CD4-positive, alpha-beta T cell (primary cell): ENCODE measurements around the gene MSANTD1. TPM values are rescaled to one million over a fixed set of nuclear protein-coding genes. Genes with fewer than 3 reads are reported as not detected.

Experiments used
- ATAC-seq: fragments of 200-7000 bp; cut with Tn5 transposase; one replicate; pipeline ENCODE4 v1.10.0; 2022; ENCODE audit warnings: mild to moderate bottlenecking; ENCODE audit not compliant: poor library complexity
- CTCF ChIA-PET: fragments of 350-600 bp; sonication (Branson Sonifier 250); formaldehyde crosslinking; loops from one replicate; lab custom pipeline; 2021; ENCODE audit warnings: antibody characterized with exemption, inconsistent platforms; lab: Charles Lee
- POLR2A ChIA-PET: fragments of 350-600 bp; sonication (Branson Sonifier 250); formaldehyde crosslinking; loops from one replicate; lab custom pipeline; 2021; ENCODE audit warnings: antibody characterized with exemption, inconsistent platforms; lab: Charles Lee
- DNase-seq, 14 experiments: peaks; one replicate each; pipeline ENCODE4 v3.0.0-alpha.2; 2013 to 2020; ENCODE audit warnings: mixed read lengths in 2 of 14
- H3K27ac ChIP-seq, 2 donors: one replicate each; pipeline versions ENCODE4 v1.5.1 to v1.7.0; 2013; ENCODE audit warnings: low read length in 2 of 2, low read depth in 1 of 2, mild to moderate bottlenecking in 1 of 2
- H3K27me3 ChIP-seq, 2 experiments: 1 replicate in 1 of 2; 2 replicates in 1 of 2; pipeline versions ENCODE4 v1.6.1 to v1.7.0; 2013; ENCODE audit warnings: low read length in 2 of 2, control low read depth in 1 of 2, mild to moderate bottlenecking in 1 of 2, moderate library complexity in 1 of 2; ENCODE audit not compliant: insufficient read depth in 2 of 2, control insufficient read depth in 1 of 2
- H3K36me3 ChIP-seq: one replicate; pipeline ENCODE4 v1.6.1; 2013; ENCODE audit warnings: low read length, control low read depth; ENCODE audit not compliant: insufficient read depth
- H3K4me1 ChIP-seq: one replicate; pipeline ENCODE4 v1.6.1; 2013; ENCODE audit warnings: low read length, control low read depth; ENCODE audit not compliant: insufficient read depth
- H3K4me3 ChIP-seq: one replicate; pipeline ENCODE4 v1.5.1; 2013; ENCODE audit warnings: mild to moderate bottlenecking, low read length, moderate library complexity
- H3K9me3 ChIP-seq, 2 experiments: 1 replicate in 1 of 2; 2 replicates in 1 of 2; pipeline versions ENCODE4 v1.6.1 to v1.7.0; 2013; ENCODE audit warnings: low read length in 2 of 2, mild to moderate bottlenecking in 2 of 2, control low read depth in 1 of 2, moderate library complexity in 1 of 2; ENCODE audit not compliant: control insufficient read depth in 1 of 2, insufficient read depth in 1 of 2
- H3K27ac Mint-ChIP-seq: one replicate; pipeline ENCODE4 v1.8.0; 2020; ENCODE audit warnings: mixed read lengths
- H3K27me3 Mint-ChIP-seq: one replicate; pipeline ENCODE4 v1.8.0; 2021; ENCODE audit warnings: mixed read lengths
- H3K36me3 Mint-ChIP-seq: one replicate; pipeline ENCODE4 v1.8.0; 2021; ENCODE audit warnings: low read depth, mixed read lengths
- H3K4me1 Mint-ChIP-seq: one replicate; pipeline ENCODE4 v1.8.0; 2021; ENCODE audit warnings: low read depth, mixed read lengths
- H3K4me3 Mint-ChIP-seq: one replicate; pipeline ENCODE4 v1.8.0; 2020; ENCODE audit warnings: mild to moderate bottlenecking, mixed read lengths
- H3K9me3 Mint-ChIP-seq: one replicate; pipeline ENCODE4 v1.8.0; 2020; ENCODE audit warnings: mixed read lengths
- intact Hi-C, 2 experiments: fragments of 100-400 bp; cut with DNase I in 1 of 2; cut with micrococcal nuclease in 1 of 2; formaldehyde crosslinking; loops; one replicate each; pipeline versions ENCODE4 v1.15.1 to v1.9.0; 2023 to 2025; cut with DNase I, micrococcal nuclease
- total RNA-seq, 174 experiments: library from RNA in 2 of 174; stranded (reverse) in 2 of 174; gene quantifications; one replicate each; pipeline ENCODE4 v1.2.3 and lab custom pipeline; 2021 to 2026
- TF ChIP-seq, protein P1 (sequence below): fragments of 200-600 bp; IDR thresholded peaks from one replicate; pipeline ENCODE4 v1.8.0; 2022; ENCODE audit warnings: antibody characterized with exemption, mild to moderate bottlenecking

The MSANTD1 gene
- total RNA-seq, 2 experiments from 2014 or later: 0.67 to 0.74 TPM

DNA sequence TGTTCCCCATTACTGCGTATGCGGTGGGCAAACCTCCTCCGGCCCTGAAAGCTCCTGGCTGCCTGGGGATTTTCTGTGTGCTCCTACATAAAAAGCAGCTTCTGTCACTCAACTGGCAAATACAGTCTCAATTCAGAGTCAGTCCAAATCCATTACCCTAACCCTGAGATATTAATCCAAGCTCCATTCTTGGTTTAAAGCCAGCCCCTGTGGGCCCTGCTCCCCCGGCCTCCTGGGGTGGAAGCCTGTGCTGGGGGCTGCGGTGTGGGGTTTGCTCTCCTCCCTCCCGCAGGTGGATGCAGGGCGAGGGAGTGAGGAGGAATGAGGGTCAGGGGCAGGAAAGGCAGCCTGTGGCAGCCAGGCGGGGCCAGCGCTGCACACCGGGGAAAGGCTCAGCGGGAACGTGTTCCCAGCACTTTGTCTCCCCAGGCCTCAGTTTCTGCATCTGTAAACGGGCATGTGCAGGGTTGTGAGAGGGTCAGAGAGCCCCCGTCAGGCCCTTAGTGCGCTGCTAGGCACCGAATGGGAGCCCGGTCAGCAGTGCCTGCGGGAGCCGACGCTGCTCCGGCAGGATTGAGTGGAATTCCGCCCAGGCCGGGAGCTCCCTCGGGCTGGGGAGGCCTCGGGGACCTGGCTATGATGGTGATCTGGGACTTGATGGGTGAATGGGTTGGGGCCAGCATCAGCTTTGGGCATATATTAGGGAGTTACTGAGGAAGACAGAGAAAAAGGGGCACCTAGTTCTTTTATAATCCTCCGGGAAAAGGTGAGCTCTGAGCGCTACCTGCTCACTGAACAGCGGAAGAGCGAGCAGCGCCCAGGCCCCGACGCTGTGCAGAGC, 37.6 kb downstream of the MSANTD1 start:
- no peak overlapping the region for H3K27ac ChIP-seq
- TF ChIP-seq, protein P1, sequence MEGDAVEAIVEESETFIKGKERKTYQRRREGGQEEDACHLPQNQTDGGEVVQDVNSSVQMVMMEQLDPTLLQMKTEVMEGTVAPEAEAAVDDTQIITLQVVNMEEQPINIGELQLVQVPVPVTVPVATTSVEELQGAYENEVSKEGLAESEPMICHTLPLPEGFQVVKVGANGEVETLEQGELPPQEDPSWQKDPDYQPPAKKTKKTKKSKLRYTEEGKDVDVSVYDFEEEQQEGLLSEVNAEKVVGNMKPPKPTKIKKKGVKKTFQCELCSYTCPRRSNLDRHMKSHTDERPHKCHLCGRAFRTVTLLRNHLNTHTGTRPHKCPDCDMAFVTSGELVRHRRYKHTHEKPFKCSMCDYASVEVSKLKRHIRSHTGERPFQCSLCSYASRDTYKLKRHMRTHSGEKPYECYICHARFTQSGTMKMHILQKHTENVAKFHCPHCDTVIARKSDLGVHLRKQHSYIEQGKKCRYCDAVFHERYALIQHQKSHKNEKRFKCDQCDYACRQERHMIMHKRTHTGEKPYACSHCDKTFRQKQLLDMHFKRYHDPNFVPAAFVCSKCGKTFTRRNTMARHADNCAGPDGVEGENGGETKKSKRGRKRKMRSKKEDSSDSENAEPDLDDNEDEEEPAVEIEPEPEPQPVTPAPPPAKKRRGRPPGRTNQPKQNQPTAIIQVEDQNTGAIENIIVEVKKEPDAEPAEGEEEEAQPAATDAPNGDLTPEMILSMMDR: no peak
- Mint-ChIP-seq H3K36me3 (peaks cover under 1% of the 10 kb centered on the region), H3K27ac (no peak overlapping the region), H3K4me1 (peaks cover 9% of the 10 kb centered on the region), H3K27me3 (peaks cover 28% of the 10 kb centered on the region), H3K9me3 (no peaks in the 10 kb centered on the region), H3K4me3 (no peak overlapping the region)
- POLR2A ChIA-PET: no interaction called here
- ATAC-seq: no peak
- intact Hi-C loops: no loop called here
- peaks cover 12 to 24% of the 10 kb centered on the region in 2 experiments for H3K27me3 ChIP-seq
- peaks cover 18% of the 10 kb centered on the region for H3K4me1 ChIP-seq
- peak in 2 of 14 experiments; percentile 22 to 62 for DNase-seq
- peaks cover 0 to 12% of the 10 kb centered on the region in 2 experiments for H3K9me3 ChIP-seq
- CTCF ChIA-PET: no interaction called here
- H3K36me3 ChIP-seq: no peaks in the 10 kb centered on the region
- no peak overlapping the region for H3K4me3 ChIP-seq

DNA sequence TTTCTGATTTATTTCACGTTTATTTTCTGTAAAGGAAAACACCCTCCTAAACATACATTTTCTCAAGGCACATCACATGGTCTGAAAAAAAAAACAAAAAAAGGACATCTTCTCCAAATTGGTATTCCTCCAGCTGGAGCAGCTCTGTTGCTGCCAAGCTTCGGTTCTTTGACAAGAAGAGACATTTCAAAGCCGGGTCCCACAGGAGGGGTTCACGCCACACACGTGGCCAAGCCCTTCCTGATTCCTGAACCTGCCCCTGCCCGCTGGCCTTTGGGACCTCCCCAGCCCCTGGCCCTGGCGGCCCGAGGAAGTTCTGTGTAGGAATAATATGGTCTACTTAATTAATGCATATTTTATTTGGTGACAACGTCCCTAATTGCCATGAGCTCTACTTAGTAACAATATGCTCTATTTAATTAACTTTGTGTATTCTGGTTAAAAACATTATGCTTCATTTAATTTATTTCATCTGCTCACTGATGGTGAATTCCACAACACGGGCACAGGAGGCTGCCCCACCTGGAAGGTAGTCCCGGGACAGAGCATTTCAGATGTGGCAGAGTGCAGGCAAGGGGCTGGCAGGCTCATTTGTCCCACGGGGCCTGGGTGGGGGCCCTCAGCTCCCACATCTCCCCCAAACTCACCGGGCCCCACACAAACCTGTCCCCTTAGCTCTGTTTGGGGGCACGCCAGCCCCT, 38.5 kb downstream of the MSANTD1 start:
- Mint-ChIP-seq H3K9me3 (no peaks in the 10 kb centered on the region), H3K4me1 (peaks cover 14% of the 10 kb centered on the region), H3K4me3 (peak overlapping the region; percentile 56), H3K27me3 (peaks cover 28% of the 10 kb centered on the region), H3K27ac (no peak overlapping the region), H3K36me3 (peaks cover 5% of the 10 kb centered on the region)
- Histone ChIP-seq H3K27ac (no peak overlapping the region), H3K4me1 (peaks cover 26% of the 10 kb centered on the region), H3K4me3 (no peak overlapping the region), H3K27me3 (peaks cover 12 to 24% of the 10 kb centered on the region in 2 experiments), H3K9me3 (peaks cover 0 to 8% of the 10 kb centered on the region in 2 experiments), H3K36me3 (no peaks in the 10 kb centered on the region)
- intact Hi-C loops: no loop called here
- DNase-seq (no peak), ATAC-seq (no peak)
- TF ChIP-seq, protein P1: no peak
- ChIA-PET POLR2A (no interaction called here), CTCF (no interaction called here)

DNA sequence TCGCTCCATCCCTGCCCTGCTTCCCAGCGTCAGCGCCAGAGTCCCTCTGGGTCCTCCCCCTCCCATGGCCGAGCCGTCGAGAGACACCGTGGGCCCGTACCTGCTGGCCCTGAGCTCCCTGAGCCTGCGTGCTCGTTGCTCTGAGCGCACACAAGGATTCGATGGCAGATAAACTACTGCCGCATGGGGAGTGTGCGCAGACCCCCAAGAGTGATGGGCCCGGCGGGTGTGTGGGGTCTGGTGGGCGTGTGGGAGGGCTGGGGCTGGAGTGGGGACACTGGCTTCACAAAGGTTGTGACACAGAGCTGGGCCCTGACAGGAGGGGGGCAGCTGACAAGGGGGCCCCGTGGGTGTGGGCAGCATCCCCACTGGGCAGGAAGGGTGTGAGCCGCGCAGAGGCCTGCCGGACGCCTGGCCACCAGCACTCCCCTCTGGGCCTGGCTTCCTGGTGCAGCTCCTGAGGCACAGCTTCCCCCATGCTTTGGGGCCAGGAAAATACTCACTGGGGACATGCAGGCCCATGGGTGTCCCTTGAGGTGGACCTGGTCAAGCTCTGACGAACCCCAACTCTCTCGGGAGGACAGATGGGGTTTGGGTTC, 39.1 kb downstream of the MSANTD1 start:
- Mint-ChIP-seq H3K4me1 (peaks cover 14% of the 10 kb centered on the region), H3K9me3 (no peaks in the 10 kb centered on the region), H3K27ac (no peak overlapping the region), H3K36me3 (peaks cover 5% of the 10 kb centered on the region), H3K4me3 (no peak overlapping the region), H3K27me3 (peaks cover 28% of the 10 kb centered on the region)
- peaks cover 0 to 4% of the 10 kb centered on the region in 2 experiments for H3K9me3 ChIP-seq
- H3K4me1 ChIP-seq: peaks cover 28% of the 10 kb centered on the region
- peaks cover 12 to 24% of the 10 kb centered on the region in 2 experiments for H3K27me3 ChIP-seq
- H3K4me3 ChIP-seq: no peak overlapping the region
- DNase-seq (no peak), ATAC-seq (no peak)
- POLR2A ChIA-PET: no interaction called here
- H3K27ac ChIP-seq: no peak overlapping the region
- H3K36me3 ChIP-seq: no peaks in the 10 kb centered on the region
- intact Hi-C loops: no loop called here
- TF ChIP-seq, protein P1: no peak
- CTCF ChIA-PET: no interaction called here
